ENCODE results near the gene EXOC2. TPM values are rescaled to one million over a fixed set of nuclear protein-coding genes. Genes with fewer than 3 reads are reported as not detected.
"Not testable (repeated sequence)": the region's sequence is repeated elsewhere in the genome, so short reads cannot be mapped to it uniquely, and the experiment has no call there.

The EXOC2 gene
- total RNA-seq, 1 donor from 2014 or later, result 22.6 TPM

GRCh38 chr6:606829-607379 lies 86.0 kb downstream of the EXOC2 start:
- H3K9me3 Mint-ChIP-seq, result no peaks in the 10 kb centered on the region
- H3K36me3 Mint-ChIP-seq (ENCODE audit: low read depth), result peaks cover 12% of the 10 kb centered on the region
- no peaks in the 10 kb centered on the region for H3K4me1 Mint-ChIP-seq
- no peak for DNase-seq (ENCODE audit: low read depth, low spot score)
- no peak overlapping the region for H3K4me3 Mint-ChIP-seq
- no peak overlapping the region for H3K27ac Mint-ChIP-seq (ENCODE audit: unreplicated experiment)
- TF ChIP-seq CTCF (conservative IDR thresholded peaks at IDR 0.05), result no peak
- H3K27me3 Mint-ChIP-seq (ENCODE audit: low read depth), result no peaks in the 10 kb centered on the region

GRCh38 chr6:605895-606294 lies 87.0 kb downstream of the EXOC2 start:
- H3K36me3 Mint-ChIP-seq (ENCODE audit: low read depth), result peaks cover 12% of the 10 kb centered on the region
- not testable (repeated sequence) for H3K4me1 Mint-ChIP-seq; H3K27me3 Mint-ChIP-seq (ENCODE audit: low read depth); DNase-seq (ENCODE audit: low read depth, low spot score); H3K4me3 Mint-ChIP-seq; H3K27ac Mint-ChIP-seq (ENCODE audit: unreplicated experiment); H3K9me3 Mint-ChIP-seq

GRCh38 chr6:604579-604978 lies 88.4 kb downstream of the EXOC2 start:
- no peak for DNase-seq (ENCODE audit: low read depth, low spot score)
- Mint-ChIP-seq H3K27ac (ENCODE audit: unreplicated experiment) (no peak overlapping the region), H3K4me1 (no peaks in the 10 kb centered on the region), H3K36me3 (ENCODE audit: low read depth) (peaks cover 12% of the 10 kb centered on the region), H3K9me3 (no peaks in the 10 kb centered on the region), H3K27me3 (ENCODE audit: low read depth) (no peaks in the 10 kb centered on the region), H3K4me3 (no peak overlapping the region)
- TF ChIP-seq CTCF (conservative IDR thresholded peaks at IDR 0.05), result no peak

GRCh38 chr6:603265-603664 lies 89.7 kb downstream of the EXOC2 start:
- no peak overlapping the region for H3K27ac Mint-ChIP-seq (ENCODE audit: unreplicated experiment)
- no peaks in the 10 kb centered on the region for H3K9me3 Mint-ChIP-seq
- DNase-seq (ENCODE audit: low read depth, low spot score), result no peak
- H3K36me3 Mint-ChIP-seq (ENCODE audit: low read depth), result peaks cover 12% of the 10 kb centered on the region
- H3K27me3 Mint-ChIP-seq (ENCODE audit: low read depth), result no peaks in the 10 kb centered on the region
- no peaks in the 10 kb centered on the region for H3K4me1 Mint-ChIP-seq
- H3K4me3 Mint-ChIP-seq, result no peak overlapping the region
- TF ChIP-seq CTCF (conservative IDR thresholded peaks at IDR 0.05), result no peak

- no peaks in the 10 kb centered on the region for H3K36me3 Mint-ChIP-seq (ENCODE audit: low read depth)
Observed at GRCh38 chr6:599576-600448, 93.1 kb downstream of the EXOC2 start.

More at GRCh38 chr6:599576-600448, 93.1 kb downstream of the EXOC2 start:
- Mint-ChIP-seq H3K27ac (ENCODE audit: unreplicated experiment) (no peak overlapping the region), H3K4me1 (no peaks in the 10 kb centered on the region), H3K9me3 (no peaks in the 10 kb centered on the region), H3K27me3 (ENCODE audit: low read depth) (no peaks in the 10 kb centered on the region), H3K4me3 (no peak overlapping the region)
- no peak for DNase-seq (ENCODE audit: low read depth, low spot score)
- no peak for TF ChIP-seq CTCF (conservative IDR thresholded peaks at IDR 0.05)

Data from neural crest cell (in vitro differentiated cells).